Glomerular visceral epithelial cell (primary cell): Measurements from ENCODE around the gene SH3RF3.
"Not testable (repeated sequence)": the region's sequence is repeated elsewhere in the genome, so short reads cannot be mapped to it uniquely, and the experiment has no call there.

Experiments
- DNase-seq: peaks from one replicate; pipeline ENCODE4 v3.0.0-alpha.2; 2016; ENCODE audit errors: extremely low spot score

The SH3RF3 gene

DNA sequence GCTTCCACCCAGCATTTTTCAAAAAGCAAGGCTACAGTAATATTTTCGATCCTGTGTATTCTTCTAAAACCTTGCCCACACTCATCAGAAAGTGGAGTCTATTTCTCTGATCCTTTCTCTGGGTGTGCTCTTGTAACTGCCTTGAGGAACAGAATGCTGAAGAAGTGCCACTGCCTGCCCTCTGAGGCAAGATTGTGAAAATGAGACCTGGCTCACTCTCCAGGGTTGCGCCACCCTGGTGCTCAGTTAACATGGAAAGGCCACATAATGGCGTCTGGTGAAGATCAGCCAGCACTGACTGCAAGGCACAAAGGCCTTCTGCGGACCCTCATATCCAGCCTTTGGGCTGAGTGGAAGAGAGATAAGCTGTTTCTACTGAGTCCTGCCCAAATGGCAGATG lies 11.2 kb upstream of the SH3RF3 start:
- DNase-seq, result no peak

DNA sequence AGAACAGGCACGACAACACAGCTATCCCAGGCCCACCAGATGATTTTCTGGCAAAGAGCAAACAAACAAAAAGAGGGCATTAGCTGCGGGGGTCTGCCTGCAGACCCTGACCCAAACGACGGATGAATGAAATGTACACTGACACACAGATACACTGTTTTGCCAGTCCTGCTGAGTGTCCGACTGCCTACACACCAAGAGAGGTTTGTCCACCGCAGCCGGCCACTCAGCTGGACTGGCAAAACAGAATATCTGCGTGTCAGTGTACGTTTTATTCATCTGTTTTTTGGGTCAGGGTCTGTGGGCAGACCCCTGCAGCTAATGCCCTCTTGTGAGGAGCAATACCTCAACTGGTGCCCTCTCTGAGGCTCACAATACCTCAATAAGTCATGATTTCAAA lies 10.7 kb upstream of the SH3RF3 start:
- no peak for DNase-seq

DNA sequence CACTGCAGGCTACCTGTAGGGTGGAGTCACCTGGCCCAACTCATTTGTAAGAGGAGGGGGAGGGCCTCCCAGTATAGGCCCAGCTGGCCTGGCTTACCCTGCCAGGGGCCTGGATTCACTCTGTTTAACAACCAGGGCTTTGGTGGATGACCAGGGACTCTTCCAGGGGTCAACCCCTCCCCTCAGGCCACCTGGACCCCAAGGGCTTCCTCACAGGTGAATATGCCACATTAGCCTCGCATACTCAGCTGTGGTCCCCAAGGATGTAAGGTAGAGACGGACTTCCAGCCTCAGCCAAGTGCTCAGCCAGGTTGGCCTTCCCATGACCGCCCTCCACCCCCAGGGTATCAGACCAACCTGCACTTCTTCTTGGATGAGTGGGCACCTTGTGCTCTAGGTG lies 8.8 kb upstream of the SH3RF3 start:
- DNase-seq, result no peak

DNA sequence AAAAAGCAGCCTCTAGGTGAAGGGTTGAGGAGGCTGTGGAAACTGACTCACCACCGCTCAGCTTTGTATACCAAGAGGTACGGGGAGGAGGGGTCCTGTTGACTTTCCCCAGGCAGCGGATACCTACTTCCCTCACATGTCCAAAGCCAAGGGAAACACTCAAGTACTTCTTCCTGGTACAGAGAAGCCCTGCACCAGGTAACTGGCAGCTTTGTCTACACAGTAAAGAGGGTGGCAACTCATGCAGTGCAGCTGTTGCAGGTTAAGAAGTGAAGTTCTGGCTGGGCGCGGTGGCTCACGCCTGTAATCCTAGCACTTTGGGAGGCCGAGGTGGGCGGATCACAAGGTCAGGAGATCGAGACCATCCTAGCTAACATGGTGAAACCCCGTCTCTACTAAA lies 8.3 kb upstream of the SH3RF3 start:
- DNase-seq, result not testable (repeated sequence)

DNA sequence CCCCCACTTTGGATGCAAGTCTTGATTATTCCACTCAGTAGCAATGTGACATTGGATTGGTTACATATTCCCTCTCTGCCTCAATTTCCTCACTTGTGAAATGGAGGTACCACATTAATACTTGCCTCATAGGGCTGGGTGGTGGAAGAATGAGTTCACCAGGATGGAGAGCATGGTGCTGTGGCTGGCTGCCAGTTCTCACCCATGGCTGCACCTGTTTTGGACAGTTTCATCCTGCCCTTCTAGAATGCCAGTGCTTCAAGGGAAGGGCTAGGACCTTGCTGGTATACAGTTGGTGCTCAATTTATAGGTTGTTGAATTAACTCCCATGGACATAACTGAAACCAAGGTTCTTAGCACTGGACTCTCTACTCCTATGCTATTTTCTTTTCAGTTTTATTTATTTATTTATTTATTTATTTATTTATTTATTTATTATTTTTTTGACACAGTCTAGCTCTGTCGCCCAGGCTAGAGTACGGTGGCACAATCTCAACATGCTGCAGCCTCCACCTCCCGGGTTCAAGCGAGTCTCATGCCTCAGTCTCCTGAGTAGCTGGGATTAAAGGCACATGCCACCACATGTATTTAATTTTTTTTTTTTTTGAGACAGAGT lies 5.3 kb upstream of the SH3RF3 start:
- no peak for DNase-seq

DNA sequence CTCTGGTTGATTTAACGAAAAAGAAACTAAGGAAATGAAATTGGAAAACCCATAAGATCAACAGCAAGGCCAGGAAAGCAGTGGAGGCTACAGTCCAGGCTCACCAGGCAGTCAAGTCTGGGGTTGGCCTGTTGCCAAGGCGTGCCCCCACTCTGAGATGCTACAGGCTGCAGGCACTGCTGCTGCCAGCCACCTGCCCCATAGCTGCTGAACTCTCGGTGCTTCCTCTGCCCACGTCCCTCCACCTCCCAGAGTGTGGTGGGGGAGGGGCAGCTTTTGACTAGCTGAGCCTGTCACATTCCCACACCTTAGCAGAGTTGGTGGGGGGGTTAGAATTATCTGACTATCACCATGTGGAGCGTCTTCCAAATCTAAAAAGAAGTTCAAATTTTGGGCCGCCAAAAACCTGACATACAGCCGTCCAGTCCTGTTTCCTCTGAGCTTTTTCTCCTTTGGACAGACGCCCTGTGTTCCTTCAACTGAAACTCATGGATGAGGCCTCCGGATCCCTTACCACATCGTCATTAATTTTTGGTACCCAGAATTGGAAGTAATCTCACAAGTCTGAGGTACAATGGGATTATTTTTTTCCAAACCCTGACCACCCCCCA lies 3.9 kb upstream of the SH3RF3 start:
- DNase-seq, result peak; percentile 23

DNA sequence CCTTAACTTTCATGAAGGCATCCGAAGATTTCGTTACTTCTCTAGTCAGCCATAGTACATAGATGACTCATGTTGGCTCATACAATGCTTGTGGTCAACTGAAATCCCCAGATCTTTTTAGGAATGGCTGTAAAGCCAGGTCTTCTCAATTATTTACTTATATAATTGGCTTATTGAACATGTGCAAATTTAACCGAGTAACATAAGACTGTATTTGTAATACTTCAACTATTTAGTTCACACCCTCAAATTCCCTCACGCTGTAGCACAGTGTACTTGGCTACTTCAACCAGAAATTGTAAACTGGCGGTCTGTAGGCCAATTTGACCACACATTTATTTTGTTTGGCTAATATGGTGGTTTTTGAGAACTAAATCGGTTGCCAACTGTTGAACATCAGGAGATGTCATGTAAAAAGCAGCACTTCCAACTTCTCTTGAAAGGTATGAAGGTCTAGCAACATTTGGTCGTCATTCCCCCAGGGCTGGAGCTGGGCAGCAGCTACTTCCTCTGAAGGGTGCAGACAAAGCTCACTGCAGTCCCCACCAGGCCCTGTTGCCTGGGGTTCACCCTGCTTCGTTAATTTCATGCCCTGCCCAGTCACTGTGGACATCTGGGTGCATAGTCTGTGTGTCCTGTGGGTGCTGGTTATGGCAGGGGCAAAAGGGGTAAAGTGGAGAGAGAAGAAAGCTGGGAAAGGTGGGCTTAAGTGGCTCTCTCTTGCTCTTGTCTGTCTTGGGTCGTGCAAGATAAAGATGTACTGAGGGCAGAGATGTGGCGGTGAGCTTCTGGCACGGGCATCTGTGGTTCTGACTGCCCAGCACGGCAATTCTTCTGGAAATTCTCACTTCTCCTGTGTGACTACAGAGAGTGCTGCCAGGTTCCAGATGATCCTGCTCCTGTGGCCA lies 3.2 kb upstream of the SH3RF3 start:
- peak; percentile 76 for DNase-seq

DNA sequence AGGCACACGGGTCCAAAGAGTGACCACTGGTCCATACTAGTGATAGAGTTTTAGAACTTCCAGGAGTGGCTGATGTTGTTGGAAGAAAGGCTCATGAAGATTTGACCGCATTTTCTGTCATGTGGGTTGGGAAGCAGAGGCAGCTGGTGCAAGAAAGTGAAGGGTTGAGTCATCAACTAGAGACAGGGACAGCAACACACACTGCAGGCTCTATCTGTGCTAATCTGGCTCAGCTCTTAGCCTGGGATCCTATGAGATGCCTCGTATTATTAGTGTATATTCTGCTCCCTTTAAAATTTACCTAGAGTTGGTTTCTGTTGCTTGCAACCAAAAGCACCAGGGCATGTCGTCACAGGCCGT lies 2.5 kb upstream of the SH3RF3 start:
- peak; percentile 51 for DNase-seq

DNA sequence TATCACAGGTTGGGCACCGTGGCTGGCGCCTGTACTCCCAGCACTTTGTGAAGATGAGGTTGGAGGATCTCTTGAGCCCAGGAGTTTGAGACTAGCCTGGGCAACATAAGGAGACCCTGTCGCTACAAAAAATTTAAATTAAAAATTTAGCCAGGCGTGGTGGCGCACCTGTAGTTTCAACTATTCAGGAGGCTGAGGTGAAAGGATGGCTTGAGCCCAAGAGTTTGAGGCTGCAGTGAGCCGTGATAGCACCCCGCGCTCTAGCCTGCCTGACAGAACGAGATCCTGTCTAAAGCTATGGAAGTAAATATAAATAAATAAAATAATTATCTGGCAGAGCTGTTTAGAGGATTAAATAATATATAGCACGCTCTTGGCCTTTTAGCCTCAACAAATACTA lies 1.4 kb upstream of the SH3RF3 start:
- no peak for DNase-seq

DNA sequence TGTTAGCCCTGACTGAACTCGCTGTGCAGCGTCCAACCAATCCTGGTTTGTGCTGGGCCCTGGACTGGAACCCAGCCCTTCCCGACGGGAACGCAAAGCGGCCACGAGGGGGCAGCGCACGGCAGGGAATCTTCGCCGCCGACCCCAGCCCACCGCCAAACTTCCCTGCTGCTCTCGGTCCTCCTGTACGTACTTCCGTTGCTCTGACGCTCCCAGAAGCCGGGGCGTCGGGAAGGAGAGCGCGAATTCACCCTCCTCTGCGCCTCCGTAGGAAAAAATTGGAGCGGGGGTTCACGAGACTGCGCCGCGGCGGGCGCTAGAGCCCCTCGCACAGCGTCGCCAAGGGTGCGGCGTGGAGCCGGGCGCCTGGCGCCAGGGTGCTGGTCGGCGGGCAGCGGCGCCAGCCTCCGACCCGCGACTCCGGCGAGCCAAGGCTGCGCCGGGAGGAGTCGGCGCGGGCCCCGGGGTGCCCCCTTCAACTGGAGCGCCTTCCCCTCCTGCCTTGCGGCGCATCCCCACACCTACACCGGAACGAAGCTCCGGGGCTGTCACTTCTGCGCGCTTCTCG lies 873 bp upstream of the SH3RF3 start:
- DNase-seq, result peak; percentile 53

DNA sequence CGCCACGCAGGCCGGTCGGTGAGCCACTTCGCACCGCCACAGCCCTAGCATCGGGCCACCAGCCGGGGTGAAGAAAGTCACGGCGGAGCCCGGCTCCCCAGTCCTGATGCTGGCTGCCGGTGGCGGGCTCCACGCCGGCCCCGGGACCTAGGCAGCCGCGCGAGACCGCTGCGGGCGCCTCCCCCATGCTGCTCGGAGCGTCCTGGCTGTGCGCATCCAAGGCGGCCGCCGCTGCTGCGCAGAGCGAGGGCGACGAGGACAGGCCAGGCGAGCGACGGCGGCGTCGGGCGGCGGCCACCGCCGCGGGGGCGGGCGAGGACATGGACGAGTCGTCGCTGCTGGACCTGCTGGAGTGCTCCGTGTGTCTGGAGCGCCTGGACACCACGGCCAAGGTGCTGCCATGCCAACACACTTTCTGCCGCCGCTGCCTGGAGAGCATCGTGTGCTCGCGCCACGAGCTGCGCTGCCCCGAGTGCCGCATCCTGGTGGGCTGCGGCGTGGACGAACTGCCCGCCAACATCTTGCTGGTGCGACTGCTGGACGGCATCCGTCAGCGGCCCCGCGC lies 433 bp downstream of the SH3RF3 start:
- DNase-seq, result no peak

DNA sequence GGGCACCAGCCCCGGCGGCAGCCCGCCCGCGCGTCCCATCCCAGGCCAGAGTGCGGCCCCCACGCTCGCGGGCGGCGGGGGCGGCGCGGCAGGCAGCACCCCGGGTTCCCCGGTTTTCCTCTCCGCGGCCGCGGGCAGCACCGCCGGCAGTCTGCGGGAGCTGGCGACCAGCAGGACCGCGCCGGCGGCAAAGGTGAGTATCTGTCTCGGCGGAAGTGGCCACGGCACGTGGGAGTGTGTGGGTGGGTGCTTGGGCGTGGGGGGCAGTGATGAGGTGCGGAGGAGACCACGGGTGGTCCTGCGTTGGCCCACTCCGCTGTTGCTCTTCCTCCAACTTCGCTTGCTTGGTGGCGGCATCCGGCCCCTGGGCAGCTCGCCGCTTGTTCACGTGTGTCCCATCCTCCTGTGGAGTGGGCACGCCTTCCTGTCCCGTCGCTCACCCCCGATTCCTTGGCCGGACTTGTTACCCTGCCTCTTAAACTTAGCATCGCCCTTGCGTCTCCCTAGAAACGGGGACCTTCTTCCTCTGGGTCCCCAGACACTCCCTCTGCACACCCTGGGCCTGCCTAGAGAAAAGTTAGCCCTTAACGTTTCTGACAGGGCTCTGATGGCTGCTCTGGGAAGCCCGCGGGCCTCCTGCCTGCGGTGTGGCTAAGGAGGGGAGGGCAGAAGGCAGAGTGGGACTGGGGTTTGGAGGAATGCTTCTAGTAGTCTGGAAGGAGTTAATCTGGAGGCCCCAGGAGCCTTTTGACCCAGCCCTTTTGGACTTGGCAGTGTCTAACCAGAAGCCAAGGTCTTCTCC lies 1.1 kb downstream of the SH3RF3 start:
- DNase-seq, result no peak

DNA sequence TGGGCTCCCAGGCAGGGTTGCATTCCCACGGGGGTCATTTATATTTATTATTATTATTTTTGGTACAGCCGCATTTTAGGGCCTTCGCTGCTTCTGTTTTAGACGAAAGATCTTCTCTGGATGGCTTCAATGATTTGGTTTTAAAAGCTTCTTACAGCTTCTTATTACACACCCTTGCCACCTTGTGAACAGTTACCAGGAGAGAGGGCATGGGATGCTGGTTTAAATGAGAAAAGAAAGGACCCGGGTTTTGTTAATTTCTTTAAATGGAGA lies 1.7 kb downstream of the SH3RF3 start:
- DNase-seq, result no peak

DNA sequence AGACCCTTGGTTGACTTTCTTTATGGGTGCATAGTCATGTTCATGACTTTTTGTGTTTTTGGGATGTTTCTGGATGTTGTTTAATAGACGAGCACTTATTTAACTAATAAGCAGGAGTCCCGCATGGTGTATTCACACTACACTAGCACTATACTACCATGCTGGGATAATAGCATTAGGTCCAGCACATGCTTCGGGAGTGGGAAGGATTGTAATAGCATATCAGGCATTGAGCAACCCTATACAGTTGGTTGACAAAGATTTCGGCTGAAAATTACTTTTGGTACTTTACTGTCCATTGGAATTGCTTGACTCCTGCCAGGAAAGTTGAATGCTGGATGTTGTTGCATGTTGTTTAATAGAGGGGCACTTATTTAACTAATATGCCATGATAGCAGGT lies 2.8 kb downstream of the SH3RF3 start:
- DNase-seq, result no peak

DNA sequence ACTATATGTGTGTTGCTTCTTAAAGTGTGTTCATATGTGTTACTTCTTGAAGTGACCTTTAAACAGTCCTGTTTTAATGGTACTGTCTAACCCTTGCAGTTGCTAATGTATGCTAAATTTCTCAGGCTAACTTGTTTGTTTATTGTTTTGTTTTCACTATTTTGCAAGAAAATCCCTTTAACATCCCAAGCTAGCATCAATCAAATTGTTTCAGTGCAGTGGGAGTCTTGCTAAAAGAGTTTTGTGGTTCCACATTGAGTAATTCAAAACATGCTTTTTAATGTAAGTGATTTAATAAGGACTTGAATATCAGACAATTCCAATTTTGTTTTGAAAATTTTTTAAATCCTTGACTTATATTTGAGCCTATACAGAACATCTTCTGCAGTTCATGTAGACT lies 3.6 kb downstream of the SH3RF3 start:
- no peak for DNase-seq

DNA sequence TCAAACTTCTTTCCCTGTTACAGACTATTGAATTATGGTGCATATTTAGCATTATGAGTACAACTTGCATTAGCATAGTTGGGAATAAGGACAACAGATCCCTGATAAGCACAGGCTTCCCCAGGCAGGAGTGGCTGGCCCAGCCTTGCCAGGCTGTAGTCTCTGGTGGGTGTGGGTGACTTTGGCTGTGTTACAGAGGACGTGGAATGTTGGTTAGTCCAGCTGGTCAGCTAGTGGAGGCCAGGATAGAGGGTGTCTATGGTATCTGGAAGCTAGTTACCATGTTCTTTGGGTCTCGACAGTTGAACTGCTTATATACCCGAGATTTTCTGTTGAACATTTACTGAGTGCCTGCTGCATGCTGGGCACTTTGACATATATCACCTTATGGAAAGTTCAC lies 4.7 kb downstream of the SH3RF3 start:
- DNase-seq, result no peak

DNA sequence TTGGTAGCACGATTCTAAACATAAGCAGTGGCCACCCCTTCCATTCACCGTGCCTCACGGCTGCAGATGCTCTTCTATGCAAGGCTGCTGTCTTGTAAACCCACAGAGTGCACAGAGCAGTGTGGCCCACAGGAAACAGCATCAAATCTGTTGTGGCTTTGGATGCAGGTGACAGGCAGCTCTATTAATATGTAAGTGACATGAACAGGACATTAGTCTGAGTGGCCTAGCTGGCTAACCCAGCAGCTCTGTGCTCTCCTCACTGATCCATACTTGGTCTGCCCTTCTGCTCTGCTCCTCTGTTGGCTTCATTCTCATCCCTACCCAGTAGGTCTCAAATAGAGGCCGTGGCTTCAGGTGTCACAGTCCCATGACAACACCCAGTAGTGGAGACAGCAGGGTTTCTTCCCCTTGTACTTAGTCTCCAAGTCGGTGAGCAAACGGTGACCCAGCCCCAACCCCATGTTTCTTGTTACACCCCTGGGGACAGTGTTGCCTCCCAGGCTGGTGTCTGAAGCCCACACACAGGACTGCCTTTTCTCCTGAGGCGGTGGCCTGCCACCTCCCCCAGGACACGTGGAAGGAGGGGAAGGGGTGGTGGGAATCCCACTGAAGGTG lies 5.8 kb downstream of the SH3RF3 start:
- no peak for DNase-seq

DNA sequence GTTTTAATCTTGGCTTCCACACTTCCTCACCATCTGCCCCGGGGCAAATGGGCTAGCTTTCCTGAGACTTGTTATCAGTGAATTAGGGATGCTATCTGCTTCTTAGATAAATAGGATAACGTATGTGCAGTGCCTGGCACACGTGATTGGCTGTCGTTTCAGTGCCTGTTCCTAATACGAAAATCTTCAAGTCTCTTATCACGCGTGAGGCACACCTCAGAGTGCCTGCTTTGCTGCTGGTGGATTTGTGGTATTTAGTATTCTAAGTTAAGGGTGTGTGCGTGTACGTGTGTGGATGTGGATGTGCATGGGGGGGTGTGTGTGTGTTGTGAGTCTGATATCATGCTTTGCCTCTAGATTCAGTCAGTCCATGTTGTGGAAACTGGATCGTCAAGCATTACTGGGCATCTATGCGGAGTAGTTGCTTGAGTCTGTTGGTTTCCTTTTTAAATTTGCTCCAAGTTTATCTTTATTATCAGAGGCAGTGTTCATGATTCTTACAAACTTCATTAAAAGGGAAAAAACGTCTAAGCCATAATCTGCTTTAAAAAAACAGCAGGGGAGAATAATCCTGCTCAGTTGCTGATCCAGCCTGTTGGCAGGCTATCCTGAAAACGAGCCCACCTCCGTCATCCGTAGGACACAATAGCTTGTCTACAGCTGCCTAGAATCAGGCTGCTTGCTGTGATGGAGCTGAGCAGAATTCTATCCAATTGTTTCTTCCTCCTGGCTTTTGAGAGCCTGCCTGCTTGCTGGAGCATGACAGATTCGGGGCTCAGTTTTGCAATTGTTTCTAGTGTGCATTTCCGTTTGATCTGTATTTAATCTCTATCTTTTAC lies 6.6 kb downstream of the SH3RF3 start:
- no peak for DNase-seq

DNA sequence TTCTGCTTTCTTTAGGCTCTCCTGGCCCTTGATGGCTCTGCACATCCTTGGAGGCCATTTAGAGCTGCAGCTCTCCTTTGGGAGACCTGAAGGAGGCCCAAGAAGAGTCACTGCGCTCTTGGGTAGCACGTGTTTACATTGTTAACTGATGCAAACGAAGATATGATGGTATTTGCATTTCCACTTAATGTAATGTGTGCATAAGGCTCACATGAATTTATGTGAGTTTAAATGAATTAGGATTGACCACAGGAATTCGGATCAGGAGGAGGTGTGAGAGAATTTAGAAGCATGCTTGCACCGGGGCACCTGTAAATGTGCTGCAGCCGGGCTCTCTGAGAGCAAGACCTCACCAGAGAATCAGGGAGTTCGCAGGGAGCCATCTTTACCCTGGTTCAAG lies 7.5 kb downstream of the SH3RF3 start:
- no peak for DNase-seq

DNA sequence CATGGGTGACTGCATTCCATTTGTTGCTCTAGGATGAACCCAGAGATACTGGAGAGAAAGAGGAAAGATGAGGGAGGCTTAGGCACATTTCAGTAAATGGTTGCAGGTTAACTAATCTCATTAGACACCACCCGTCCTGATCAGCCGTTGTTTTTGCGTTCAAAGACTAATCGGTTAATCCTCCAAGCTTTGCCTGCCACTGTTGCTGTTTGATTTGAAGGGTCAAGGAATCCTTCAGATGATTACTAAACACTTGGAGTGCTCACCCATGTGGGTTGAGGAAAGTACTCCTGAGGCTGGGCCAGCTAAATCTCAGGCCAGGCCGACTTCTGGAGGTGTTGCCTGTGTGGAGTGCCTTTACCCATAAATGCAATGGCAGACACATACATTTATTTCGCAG lies 8.6 kb downstream of the SH3RF3 start:
- DNase-seq, result no peak

DNA sequence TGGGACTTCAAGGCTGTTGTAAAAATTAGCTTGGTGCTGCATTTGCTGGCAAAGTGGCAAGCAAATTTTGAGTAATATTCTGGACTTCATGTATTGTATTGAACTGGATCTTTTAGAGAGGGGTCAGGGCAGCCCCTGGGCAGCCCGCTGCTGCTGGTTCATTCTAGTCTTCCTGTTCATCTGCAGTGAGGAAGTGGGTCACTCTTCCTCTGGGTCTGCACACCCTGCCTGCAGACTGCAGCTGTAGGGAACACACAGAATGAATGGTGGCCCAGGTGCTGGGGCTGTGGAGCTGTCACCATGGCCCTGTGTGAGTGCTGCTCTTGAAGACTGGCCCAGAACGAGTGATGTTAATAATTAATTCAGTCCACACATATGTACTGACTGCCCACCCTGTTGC lies 9.4 kb downstream of the SH3RF3 start:
- no peak for DNase-seq
